OCI-LY7 (cell line): Measurements from ENCODE around the gene PLXNB2.

Experiments used
- EZH2phosphoT487 ChIP-seq: fragments of 200-600 bp; sonication (generic); IDR thresholded peaks from 2 replicates; pipeline ENCODE4 v1.6.1; 2018; ENCODE audit warnings: low read depth, borderline replicate concordance, mild to moderate bottlenecking, mixed run types, antibody characterized with exemption, low read length, moderate library complexity, mixed read lengths
- TF ChIP-seq, protein P1 (sequence below): fragments of 200-600 bp; sonication (generic); conservative IDR thresholded peaks from 2 replicates; pipeline ENCODE4 v1.5.1; 2014; ENCODE audit warnings: mild to moderate bottlenecking, antibody characterized with exemption, low read length, moderate library complexity, mixed read lengths

GRCh38 chr22:50298266-50298637 is 9.2 kb downstream of the PLXNB2 start:
- TF ChIP-seq, protein P1, sequence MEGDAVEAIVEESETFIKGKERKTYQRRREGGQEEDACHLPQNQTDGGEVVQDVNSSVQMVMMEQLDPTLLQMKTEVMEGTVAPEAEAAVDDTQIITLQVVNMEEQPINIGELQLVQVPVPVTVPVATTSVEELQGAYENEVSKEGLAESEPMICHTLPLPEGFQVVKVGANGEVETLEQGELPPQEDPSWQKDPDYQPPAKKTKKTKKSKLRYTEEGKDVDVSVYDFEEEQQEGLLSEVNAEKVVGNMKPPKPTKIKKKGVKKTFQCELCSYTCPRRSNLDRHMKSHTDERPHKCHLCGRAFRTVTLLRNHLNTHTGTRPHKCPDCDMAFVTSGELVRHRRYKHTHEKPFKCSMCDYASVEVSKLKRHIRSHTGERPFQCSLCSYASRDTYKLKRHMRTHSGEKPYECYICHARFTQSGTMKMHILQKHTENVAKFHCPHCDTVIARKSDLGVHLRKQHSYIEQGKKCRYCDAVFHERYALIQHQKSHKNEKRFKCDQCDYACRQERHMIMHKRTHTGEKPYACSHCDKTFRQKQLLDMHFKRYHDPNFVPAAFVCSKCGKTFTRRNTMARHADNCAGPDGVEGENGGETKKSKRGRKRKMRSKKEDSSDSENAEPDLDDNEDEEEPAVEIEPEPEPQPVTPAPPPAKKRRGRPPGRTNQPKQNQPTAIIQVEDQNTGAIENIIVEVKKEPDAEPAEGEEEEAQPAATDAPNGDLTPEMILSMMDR, result no peak
- TF ChIP-seq EZH2phosphoT487, result no peak
